ENCODE data around the gene LCT. TPM values are rescaled to one million over a fixed set of nuclear protein-coding genes. Genes with fewer than 3 reads are reported as not detected.
A peak's percentile ranks its signal among the peaks of the same experiment; 100 is the strongest.

Gene LCT
- total and polyA plus RNA-seq, 9 of the 15 experiments (the other 6 are each of a cell fraction or from before 2014, with no cell fraction given) = 0.01 to 0.04 (median 0.03) TPM; not detected in 4

DNA sequence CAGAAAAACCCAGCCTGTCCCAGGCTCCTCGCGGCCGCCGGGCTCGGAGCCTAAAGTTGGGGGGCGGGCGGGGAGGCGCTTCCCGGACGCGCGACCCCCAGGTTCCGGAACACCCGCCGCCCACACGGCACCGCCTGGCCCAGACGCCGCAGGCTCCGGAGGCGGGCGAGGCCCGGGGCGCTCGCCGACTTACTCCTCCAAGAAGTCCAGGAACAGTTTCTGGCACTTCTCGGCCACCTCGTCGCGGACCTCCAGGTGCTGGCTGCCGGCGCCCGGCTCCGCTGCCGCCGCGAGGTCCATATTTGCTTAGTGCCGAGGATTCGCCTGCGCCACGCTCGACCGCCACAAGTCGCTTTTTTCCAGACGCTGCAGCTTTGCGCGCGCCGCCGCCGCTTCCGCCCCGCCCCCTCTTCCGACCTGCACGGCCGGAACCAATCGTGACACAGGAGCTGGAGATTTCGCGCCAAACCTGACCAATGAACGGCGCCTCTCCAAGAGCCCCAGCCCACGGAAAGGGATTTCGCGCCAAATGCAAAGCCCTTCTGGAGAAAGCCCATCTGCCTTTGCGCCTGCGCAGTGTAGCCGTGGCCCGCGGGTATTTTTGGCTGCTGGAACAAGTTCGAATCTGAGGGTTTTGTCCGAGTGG is 39.2 kb upstream of the LCT start, which contains the start of gene MCM6 (continued):
- TF ChIP-seq NFYB (IDR thresholded peaks at IDR 0.05; ENCODE audit: extremely low read depth, insufficient read length) (peak; percentile 79), ZNF324 (CRISPR knock-in tag; IDR thresholded peaks at IDR 0.05) (no peak), HNRNPLL (IDR thresholded peaks at IDR 0.05; ENCODE audit: low read depth, low read length, poor library complexity, severe bottlenecking) (peak; percentile 51), ZNF282 (CRISPR knock-in tag; IDR thresholded peaks at IDR 0.05) (no peak), ZNF551 (CRISPR knock-in tag; IDR thresholded peaks at IDR 0.05) (no peak), SAFB2 (IDR thresholded peaks at IDR 0.05; ENCODE audit: borderline replicate concordance, low read depth, low read length, severe bottlenecking) (no peak), KLF16 (IDR thresholded peaks at IDR 0.05) (no peak), NR1H2 (CRISPR knock-in tag; IDR thresholded peaks at IDR 0.05) (0 out of 2 replicates have a peak, but pooled peaks have one; percentile 58), ZNF785 (CRISPR knock-in tag; IDR thresholded peaks at IDR 0.05) (no peak), MNT (conservative IDR thresholded peaks at IDR 0.05) (peak; percentile 85 to 94), ZNF146 (CRISPR knock-in tag; IDR thresholded peaks at IDR 0.05; ENCODE audit: unreplicated experiment) (no peak), MBD2 (IDR thresholded peaks at IDR 0.05; ENCODE audit: borderline replicate concordance, low read depth) (peak; percentile 80), NR2F6 (CRISPR knock-in tag; IDR thresholded peaks at IDR 0.05) (no peak), PTTG1 (tag; IDR thresholded peaks at IDR 0.05; ENCODE audit: low read depth) (no peak), ZNF445 (CRISPR knock-in tag; IDR thresholded peaks at IDR 0.05; ENCODE audit: low read depth) (no peak), TOE1 (IDR thresholded peaks at IDR 0.05; ENCODE audit: borderline replicate concordance) (no peak; the same call in 1 of the 2 replicates), TOE1 (CRISPR knock-in tag; IDR thresholded peaks at IDR 0.05; ENCODE audit: borderline replicate concordance, low read depth) (no peak)
- TF ChIP-seq, protein P1, sequence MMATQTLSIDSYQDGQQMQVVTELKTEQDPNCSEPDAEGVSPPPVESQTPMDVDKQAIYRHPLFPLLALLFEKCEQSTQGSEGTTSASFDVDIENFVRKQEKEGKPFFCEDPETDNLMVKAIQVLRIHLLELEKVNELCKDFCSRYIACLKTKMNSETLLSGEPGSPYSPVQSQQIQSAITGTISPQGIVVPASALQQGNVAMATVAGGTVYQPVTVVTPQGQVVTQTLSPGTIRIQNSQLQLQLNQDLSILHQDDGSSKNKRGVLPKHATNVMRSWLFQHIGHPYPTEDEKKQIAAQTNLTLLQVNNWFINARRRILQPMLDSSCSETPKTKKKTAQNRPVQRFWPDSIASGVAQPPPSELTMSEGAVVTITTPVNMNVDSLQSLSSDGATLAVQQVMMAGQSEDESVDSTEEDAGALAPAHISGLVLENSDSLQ (IDR thresholded peaks at IDR 0.05) = no peak
- TF ChIP-seq, protein P2, sequence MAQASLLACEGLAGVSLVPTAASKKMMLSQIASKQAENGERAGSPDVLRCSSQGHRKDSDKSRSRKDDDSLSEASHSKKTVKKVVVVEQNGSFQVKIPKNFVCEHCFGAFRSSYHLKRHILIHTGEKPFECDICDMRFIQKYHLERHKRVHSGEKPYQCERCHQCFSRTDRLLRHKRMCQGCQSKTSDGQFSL (CRISPR knock-in tag; IDR thresholded peaks at IDR 0.05) = no peak
- TF ChIP-seq, protein P2 (tag; IDR thresholded peaks at IDR 0.05) = no peak
- TF ChIP-seq, protein P3, sequence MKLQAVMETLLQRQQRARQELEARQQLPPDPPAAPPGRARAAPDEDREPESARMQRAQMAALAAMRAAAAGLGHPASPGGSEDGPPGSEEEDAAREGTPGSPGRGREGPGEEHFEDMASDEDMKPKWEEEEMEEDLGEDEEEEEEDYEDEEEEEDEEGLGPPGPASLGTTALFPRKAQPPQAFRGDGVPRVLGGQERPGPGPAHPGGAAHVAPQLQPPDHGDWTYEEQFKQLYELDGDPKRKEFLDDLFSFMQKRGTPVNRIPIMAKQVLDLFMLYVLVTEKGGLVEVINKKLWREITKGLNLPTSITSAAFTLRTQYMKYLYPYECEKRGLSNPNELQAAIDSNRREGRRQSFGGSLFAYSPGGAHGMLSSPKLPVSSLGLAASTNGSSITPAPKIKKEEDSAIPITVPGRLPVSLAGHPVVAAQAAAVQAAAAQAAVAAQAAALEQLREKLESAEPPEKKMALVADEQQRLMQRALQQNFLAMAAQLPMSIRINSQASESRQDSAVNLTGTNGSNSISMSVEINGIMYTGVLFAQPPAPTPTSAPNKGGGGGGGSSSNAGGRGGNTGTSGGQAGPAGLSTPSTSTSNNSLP (IDR thresholded peaks at IDR 0.05; ENCODE audit: borderline replicate concordance, low read depth, low read length) = no peak
- TF ChIP-seq, protein P4, sequence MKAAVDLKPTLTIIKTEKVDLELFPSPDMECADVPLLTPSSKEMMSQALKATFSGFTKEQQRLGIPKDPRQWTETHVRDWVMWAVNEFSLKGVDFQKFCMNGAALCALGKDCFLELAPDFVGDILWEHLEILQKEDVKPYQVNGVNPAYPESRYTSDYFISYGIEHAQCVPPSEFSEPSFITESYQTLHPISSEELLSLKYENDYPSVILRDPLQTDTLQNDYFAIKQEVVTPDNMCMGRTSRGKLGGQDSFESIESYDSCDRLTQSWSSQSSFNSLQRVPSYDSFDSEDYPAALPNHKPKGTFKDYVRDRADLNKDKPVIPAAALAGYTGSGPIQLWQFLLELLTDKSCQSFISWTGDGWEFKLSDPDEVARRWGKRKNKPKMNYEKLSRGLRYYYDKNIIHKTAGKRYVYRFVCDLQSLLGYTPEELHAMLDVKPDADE (conservative IDR thresholded peaks at IDR 0.05; ENCODE audit: control insufficient read depth, low read depth, low read length) = peak; percentile 84

All from K562 (cell line).